ENCODE measurements around the gene OR51E2. TPM values are rescaled to one million over a fixed set of nuclear protein-coding genes. Genes with fewer than 3 reads are reported as not detected.
"Not testable (repeated sequence)": the region's sequence is repeated elsewhere in the genome, so short reads cannot be mapped to it uniquely, and the experiment has no call there.

Gene OR51E2
- polyA plus RNA-seq (2013, experiment 1 of 2) = 0.04 TPM
- polyA plus RNA-seq (2013, experiment 2 of 2) = 0.08 TPM

- Histone ChIP-seq H2AK5ac (ENCODE audit: low read length, severe bottlenecking) (no peak within 1 kb of the TSS), H2BK120ac (ENCODE audit: low read depth, low read length) (no peak within 1 kb of the TSS), H4K91ac (ENCODE audit: low read length) (no peak within 1 kb of the TSS), H3K9ac (ENCODE audit: low read length) (no peak within 1 kb of the TSS), H3K4me2 (ENCODE audit: low read length, poor library complexity, severe bottlenecking) (no peak within 1 kb of the TSS), H3K4ac (ENCODE audit: low read depth in 1 of 2, low read length in 2 of 2) (no peak within 1 kb of the TSS), H3K18ac (ENCODE audit: low read depth in 1 of 2, low read length in 2 of 2) (no peak within 1 kb of the TSS), H3K4me3 (ENCODE audit: insufficient read depth in 1 of 2, low read depth in 1 of 2, low read length in 2 of 2) (no peak within 1 kb of the TSS), H2BK5ac (ENCODE audit: low read depth, low read length, poor library complexity, severe bottlenecking) (no peak within 1 kb of the TSS), H4K8ac (ENCODE audit: low read length) (no peak within 1 kb of the TSS), H3K9me3 (ENCODE audit: control insufficient read depth, low read length) (no peaks in the 10 kb centered on the region), H3K79me1 (replicated peaks; ENCODE audit: low read length, poor library complexity, severe bottlenecking) (no peaks in the 10 kb centered on the region), H3K4me1 (ENCODE audit: control insufficient read depth, insufficient read depth, low read depth, low read length) (no peaks in the 10 kb centered on the region), H2BK15ac (ENCODE audit: low read depth, poor library complexity, severe bottlenecking) (no peak within 1 kb of the TSS), H3K27ac (ENCODE audit: low read length, poor library complexity, severe bottlenecking) (no peak within 1 kb of the TSS), H2AFZ (ENCODE audit: low read depth, low read length) (no peak within 1 kb of the TSS), H2BK12ac (ENCODE audit: low read length in 2 of 2) (no peak within 1 kb of the TSS), H3K23ac (ENCODE audit: low read length in 2 of 2) (no peak within 1 kb of the TSS), H3K36me3 (ENCODE audit: control insufficient read depth in 1 of 2, insufficient read depth in 2 of 2, low read depth in 1 of 2, low read length in 2 of 2) (no peaks in the 10 kb centered on the region), H3K14ac (ENCODE audit: low read length in 2 of 2) (no peak within 1 kb of the TSS), H3K27me3 (ENCODE audit: control insufficient read depth in 1 of 2, insufficient read depth in 1 of 2, low read length in 2 of 2) (no peaks in the 10 kb centered on the region)
- 50% methylated on average over 2 of the region's 3 CpGs for WGBS
- DNase-seq = peak; percentile 43
Measured at GRCh38 chr11:4697585-4697984, at the start of gene OR51E2. Gene OR51E2, minus strand, starts transcription at chr11:4697853. Its CDS starts 15,142 bp downstream, at chr11:4682711.

GRCh38 chr11:4740735-4741134 lies 43.1 kb upstream of the OR51E2 start:
- Histone ChIP-seq H3K18ac (ENCODE audit: low read depth in 1 of 2, low read length in 2 of 2) (no peak overlapping the region), H3K9ac (ENCODE audit: low read length) (no peak overlapping the region), H2AFZ (ENCODE audit: low read depth, low read length) (no peak overlapping the region), H4K8ac (ENCODE audit: low read length) (no peak overlapping the region), H3K9me3 (ENCODE audit: control insufficient read depth, low read length) (no peaks in the 10 kb centered on the region), H2BK120ac (ENCODE audit: low read depth, low read length) (no peak overlapping the region), H3K4me1 (ENCODE audit: control insufficient read depth, insufficient read depth, low read depth, low read length) (no peaks in the 10 kb centered on the region), H3K27ac (ENCODE audit: low read length, poor library complexity, severe bottlenecking) (no peak overlapping the region), H3K4ac (ENCODE audit: low read depth in 1 of 2, low read length in 2 of 2) (no peak overlapping the region), H3K27me3 (ENCODE audit: control insufficient read depth in 1 of 2, insufficient read depth in 1 of 2, low read length in 2 of 2) (no peaks in the 10 kb centered on the region), H3K79me1 (replicated peaks; ENCODE audit: low read length, poor library complexity, severe bottlenecking) (no peaks in the 10 kb centered on the region), H4K91ac (ENCODE audit: low read length) (no peak overlapping the region), H2BK5ac (ENCODE audit: low read depth, low read length, poor library complexity, severe bottlenecking) (no peak overlapping the region), H2BK15ac (ENCODE audit: low read depth, poor library complexity, severe bottlenecking) (no peak overlapping the region), H3K4me3 (ENCODE audit: insufficient read depth in 1 of 2, low read depth in 1 of 2, low read length in 2 of 2) (no peak overlapping the region), H2BK12ac (ENCODE audit: low read length in 2 of 2) (no peak overlapping the region), H3K36me3 (ENCODE audit: control insufficient read depth in 1 of 2, insufficient read depth in 2 of 2, low read depth in 1 of 2, low read length in 2 of 2) (no peaks in the 10 kb centered on the region), H3K23ac (ENCODE audit: low read length in 2 of 2) (no peak overlapping the region), H3K4me2 (ENCODE audit: low read length, poor library complexity, severe bottlenecking) (no peak overlapping the region), H3K14ac (ENCODE audit: low read length in 2 of 2) (no peak overlapping the region), H2AK5ac (ENCODE audit: low read length, severe bottlenecking) (no peak overlapping the region)
- WGBS = 65% methylated on average over 2 of the region's 2 CpGs
- no peak for DNase-seq

GRCh38 chr11:4727171-4727570 lies 29.5 kb upstream of the OR51E2 start:
- no peaks in the 10 kb centered on the region for H3K79me1 ChIP-seq (replicated peaks; ENCODE audit: low read length, poor library complexity, severe bottlenecking)
- H2AK5ac ChIP-seq (ENCODE audit: low read length, severe bottlenecking) = no peak overlapping the region
- no peaks in the 10 kb centered on the region for H3K9me3 ChIP-seq (ENCODE audit: control insufficient read depth, low read length)
- H3K4me2 ChIP-seq (ENCODE audit: low read length, poor library complexity, severe bottlenecking) = no peak overlapping the region
- H3K27me3 ChIP-seq (ENCODE audit: control insufficient read depth in 1 of 2, insufficient read depth in 1 of 2, low read length in 2 of 2) = no peaks in the 10 kb centered on the region
- no peak overlapping the region for H3K23ac ChIP-seq (ENCODE audit: low read length in 2 of 2)
- H3K18ac ChIP-seq (ENCODE audit: low read depth in 1 of 2, low read length in 2 of 2) = no peak overlapping the region
- no peaks in the 10 kb centered on the region for H3K4me1 ChIP-seq (ENCODE audit: control insufficient read depth, insufficient read depth, low read depth, low read length)
- H3K14ac ChIP-seq (ENCODE audit: low read length in 2 of 2) = no peak overlapping the region
- no peak overlapping the region for H3K4me3 ChIP-seq (ENCODE audit: insufficient read depth in 1 of 2, low read depth in 1 of 2, low read length in 2 of 2)
- H3K36me3 ChIP-seq (ENCODE audit: control insufficient read depth in 1 of 2, insufficient read depth in 2 of 2, low read depth in 1 of 2, low read length in 2 of 2) = no peaks in the 10 kb centered on the region
- no peak overlapping the region for H3K9ac ChIP-seq (ENCODE audit: low read length)
- no peak overlapping the region for H3K27ac ChIP-seq (ENCODE audit: low read length, poor library complexity, severe bottlenecking)
- H3K4ac ChIP-seq (ENCODE audit: low read depth in 1 of 2, low read length in 2 of 2) = no peak overlapping the region
- H2BK120ac ChIP-seq (ENCODE audit: low read depth, low read length) = no peak overlapping the region
- H2BK5ac ChIP-seq (ENCODE audit: low read depth, low read length, poor library complexity, severe bottlenecking) = no peak overlapping the region
- H2BK15ac ChIP-seq (ENCODE audit: low read depth, poor library complexity, severe bottlenecking) = no peak overlapping the region
- H4K91ac ChIP-seq (ENCODE audit: low read length) = no peak overlapping the region
- no peak overlapping the region for H2AFZ ChIP-seq (ENCODE audit: low read depth, low read length)
- no peak for DNase-seq
- H4K8ac ChIP-seq (ENCODE audit: low read length) = no peak overlapping the region
- 80% methylated on average over 2 of the region's 2 CpGs for WGBS
- no peak overlapping the region for H2BK12ac ChIP-seq (ENCODE audit: low read length in 2 of 2)

- H2BK12ac ChIP-seq (ENCODE audit: low read length in 2 of 2); H4K8ac ChIP-seq (ENCODE audit: low read length); DNase-seq; H2AK5ac ChIP-seq (ENCODE audit: low read length, severe bottlenecking); H3K79me1 ChIP-seq (replicated peaks; ENCODE audit: low read length, poor library complexity, severe bottlenecking); H3K27me3 ChIP-seq (ENCODE audit: control insufficient read depth in 1 of 2, insufficient read depth in 1 of 2, low read length in 2 of 2); H3K23ac ChIP-seq (ENCODE audit: low read length in 2 of 2); H3K4me1 ChIP-seq (ENCODE audit: control insufficient read depth, insufficient read depth, low read depth, low read length); H3K36me3 ChIP-seq (ENCODE audit: control insufficient read depth in 1 of 2, insufficient read depth in 2 of 2, low read depth in 1 of 2, low read length in 2 of 2); H2AFZ ChIP-seq (ENCODE audit: low read depth, low read length); H3K18ac ChIP-seq (ENCODE audit: low read depth in 1 of 2, low read length in 2 of 2); H3K4me3 ChIP-seq (ENCODE audit: insufficient read depth in 1 of 2, low read depth in 1 of 2, low read length in 2 of 2); H3K9ac ChIP-seq (ENCODE audit: low read length); H3K14ac ChIP-seq (ENCODE audit: low read length in 2 of 2); H3K4me2 ChIP-seq (ENCODE audit: low read length, poor library complexity, severe bottlenecking); H3K9me3 ChIP-seq (ENCODE audit: control insufficient read depth, low read length); H2BK120ac ChIP-seq (ENCODE audit: low read depth, low read length); H4K91ac ChIP-seq (ENCODE audit: low read length); H3K4ac ChIP-seq (ENCODE audit: low read depth in 1 of 2, low read length in 2 of 2); H2BK5ac ChIP-seq (ENCODE audit: low read depth, low read length, poor library complexity, severe bottlenecking); H3K27ac ChIP-seq (ENCODE audit: low read length, poor library complexity, severe bottlenecking); H2BK15ac ChIP-seq (ENCODE audit: low read depth, poor library complexity, severe bottlenecking): not testable (repeated sequence)
- WGBS = 89% methylated on average over 33 of the region's 33 CpGs
Measured at GRCh38 chr11:4722616-4723534, 25.2 kb upstream of the OR51E2 start.
